Middle frontal gyrus (tissue), 1 donor: ENCODE measurements around the gene CRIP2.
A peak's percentile ranks its signal among the peaks of the same experiment; 100 is the strongest.

Source experiments
- DNase-seq: peaks from one replicate; pipeline ENCODE4 v3.0.0-alpha.2; 2015; ENCODE audit warnings: low spot score; ENCODE audit errors: extremely low spot score

Gene CRIP2

GRCh38 chr14:105444859-105445258 lies 29.8 kb upstream of the CRIP2 start:
- no peak for DNase-seq

GRCh38 chr14:105445290-105445689 lies 29.3 kb upstream of the CRIP2 start:
- DNase-seq, result no peak

GRCh38 chr14:105445901-105446845 lies 28.4 kb upstream of the CRIP2 start:
- DNase-seq, result no peak

- DNase-seq, result no peak
These were observed 27.6 kb upstream of the CRIP2 start for GRCh38 chr14:105446971-105447370.

GRCh38 chr14:105447651-105448640 lies 26.7 kb upstream of the CRIP2 start:
- DNase-seq, result no peak

- DNase-seq, result peak; percentile 66
These were observed 25.9 kb upstream of the CRIP2 start for GRCh38 chr14:105448706-105449111.

GRCh38 chr14:105449276-105450122 lies 25.1 kb upstream of the CRIP2 start:
- no peak for DNase-seq

GRCh38 chr14:105450123-105450505 lies 24.5 kb upstream of the CRIP2 start:
- DNase-seq, result no peak

GRCh38 chr14:105450864-105451720 lies 23.5 kb upstream of the CRIP2 start:
- no peak for DNase-seq

- no peak for DNase-seq
These were observed 21.7 kb upstream of the CRIP2 start for GRCh38 chr14:105452963-105453362.

- DNase-seq, result no peak
These were observed 20.8 kb upstream of the CRIP2 start for GRCh38 chr14:105453847-105454246.

- no peak for DNase-seq
These were observed 19.5 kb upstream of the CRIP2 start for GRCh38 chr14:105455086-105455640.

- no peak for DNase-seq
These were observed 18.6 kb upstream of the CRIP2 start for GRCh38 chr14:105455766-105456660.

GRCh38 chr14:105456736-105457617 lies 17.6 kb upstream of the CRIP2 start:
- no peak for DNase-seq

GRCh38 chr14:105458010-105458409 lies 16.6 kb upstream of the CRIP2 start:
- no peak for DNase-seq

GRCh38 chr14:105458571-105458970 lies 16.1 kb upstream of the CRIP2 start:
- no peak for DNase-seq

- no peak for DNase-seq
These were observed 14.5 kb upstream of the CRIP2 start for GRCh38 chr14:105460116-105460515.

GRCh38 chr14:105460616-105461015 lies 14.0 kb upstream of the CRIP2 start:
- no peak for DNase-seq
